H9 (cell line): ENCODE measurements around the gene TRPM8. TPM values are rescaled to one million over a fixed set of nuclear protein-coding genes. Genes with fewer than 3 reads are reported as not detected.
A peak's percentile ranks its signal among the peaks of the same experiment; 100 is the strongest.

Experiments used
- DNase-seq: peaks from one replicate; pipeline ENCODE4 v3.0.0-alpha.2; 2017
- H2AFZ ChIP-seq: one replicate; pipeline ENCODE4 v1.6.1; 2013; ENCODE audit warnings: mild to moderate bottlenecking, low read length, control low read depth, moderate library complexity
- H2AK5ac ChIP-seq: 2 replicates; pipeline ENCODE4 v1.6.1; 2013; ENCODE audit warnings: low read length, control low read depth, mixed read lengths; ENCODE audit not compliant: insufficient read length
- H2BK120ac ChIP-seq: one replicate; pipeline ENCODE4 v1.6.1; 2013; ENCODE audit warnings: low read depth, mild to moderate bottlenecking, low read length, control low read depth, inconsistent platforms; ENCODE audit not compliant: poor library complexity, severe bottlenecking
- H2BK12ac ChIP-seq: 2 replicates; pipeline ENCODE4 v1.6.1; 2013; ENCODE audit warnings: low read length, control low read depth, mixed read lengths, low read depth; ENCODE audit not compliant: insufficient read length
- H2BK15ac ChIP-seq: 2 replicates; pipeline ENCODE4 v1.6.1; 2013; ENCODE audit warnings: low read depth, low read length, control low read depth
- H2BK20ac ChIP-seq: one replicate; pipeline ENCODE4 v1.6.1; 2013; ENCODE audit warnings: low read depth, mild to moderate bottlenecking, low read length, control low read depth, inconsistent platforms; ENCODE audit not compliant: poor library complexity, severe bottlenecking
- H2BK5ac ChIP-seq: 2 replicates; pipeline ENCODE4 v1.6.1; 2013; ENCODE audit warnings: low read length, control low read depth, mixed read lengths; ENCODE audit not compliant: insufficient read length
- H3K14ac ChIP-seq: 2 replicates; pipeline ENCODE4 v1.6.1; 2013; ENCODE audit warnings: low read length, control low read depth; ENCODE audit not compliant: insufficient read depth
- H3K18ac ChIP-seq: 2 replicates; pipeline ENCODE4 v1.6.1; 2013; ENCODE audit warnings: low read depth, mild to moderate bottlenecking, mixed read lengths, low read length, control low read depth; ENCODE audit not compliant: insufficient read length
- H3K23ac ChIP-seq: 2 replicates; pipeline ENCODE4 v1.6.1; 2013; ENCODE audit warnings: low read length, control low read depth, mixed read lengths, low read depth; ENCODE audit not compliant: insufficient read length
- H3K23me2 ChIP-seq: 2 replicates; pipeline ENCODE4 v1.6.1; 2013; ENCODE audit warnings: low read depth, mild to moderate bottlenecking, mixed read lengths, low read length, control low read depth; ENCODE audit not compliant: insufficient read length, poor library complexity, severe bottlenecking
- H3K27ac ChIP-seq: 2 replicates; pipeline ENCODE4 v1.5.1; 2013; ENCODE audit warnings: low read length, control low read depth, mixed read lengths, low read depth; ENCODE audit not compliant: insufficient read length
- H3K27me3 ChIP-seq: 2 replicates; pipeline ENCODE4 v1.6.1; 2013; ENCODE audit warnings: low read length, control low read depth, inconsistent platforms; ENCODE audit not compliant: insufficient read depth
- H3K4ac ChIP-seq: 2 replicates; pipeline ENCODE4 v1.6.1; 2013; ENCODE audit warnings: low read depth, mild to moderate bottlenecking, control low read depth, inconsistent platforms, low read length, moderate library complexity
- H3K4me1 ChIP-seq: 2 replicates; pipeline ENCODE4 v1.6.1; 2013; ENCODE audit warnings: low read length, control low read depth, inconsistent platforms; ENCODE audit not compliant: insufficient read depth
- H3K4me2 ChIP-seq: 2 replicates; pipeline ENCODE4 v1.6.1; 2013; ENCODE audit warnings: low read length, control low read depth, mixed read lengths; ENCODE audit not compliant: insufficient read length, insufficient read depth
- H3K56ac ChIP-seq: 2 replicates; pipeline ENCODE4 v1.6.1; 2013; ENCODE audit warnings: low read depth, mild to moderate bottlenecking, mixed read lengths, low read length, control low read depth; ENCODE audit not compliant: insufficient read length
- H3K79me1 ChIP-seq: 2 replicates; pipeline ENCODE4 v1.6.1; 2013; ENCODE audit warnings: low read depth, mild to moderate bottlenecking, moderate library complexity, low read length, control low read depth, inconsistent platforms; ENCODE audit not compliant: insufficient read depth, poor library complexity, severe bottlenecking
- H3K79me2 ChIP-seq: 2 replicates; pipeline ENCODE4 v1.6.1; 2013; ENCODE audit warnings: low read length, control low read depth, inconsistent platforms; ENCODE audit not compliant: insufficient read depth
- H3K9ac ChIP-seq: 2 replicates; pipeline ENCODE4 v1.6.1; 2013; ENCODE audit warnings: low read length, control low read depth, mixed read lengths; ENCODE audit not compliant: insufficient read length; ENCODE audit errors: extremely low read depth
- H3K9me3 ChIP-seq: one replicate; pipeline ENCODE4 v1.6.1; 2013; ENCODE audit warnings: low read depth, low read length, inconsistent platforms; ENCODE audit not compliant: control insufficient read depth
- H3T11ph ChIP-seq: one replicate; pipeline ENCODE4 v1.6.1; 2013; ENCODE audit warnings: mild to moderate bottlenecking, low read length, control low read depth, inconsistent platforms
- H4K20me1 ChIP-seq: one replicate; pipeline ENCODE4 v1.6.1; 2013; ENCODE audit not compliant: control insufficient read depth, insufficient read length, insufficient read depth
- H4K5ac ChIP-seq: 2 replicates; pipeline ENCODE4 v1.6.1; 2013; ENCODE audit warnings: low read depth, mild to moderate bottlenecking, mixed read lengths, low read length, control low read depth; ENCODE audit not compliant: insufficient read length
- H4K8ac ChIP-seq: replicated peaks from 2 replicates; pipeline ENCODE4 v1.6.1; 2013; ENCODE audit warnings: low read length, control low read depth, mixed read lengths, low read depth; ENCODE audit not compliant: insufficient read length
- H4K91ac ChIP-seq: 2 replicates; pipeline ENCODE4 v1.6.1; 2013; ENCODE audit warnings: low read depth, mild to moderate bottlenecking, moderate library complexity, mixed read lengths, low read length, control low read depth; ENCODE audit not compliant: insufficient read length
- H3K27ac Mint-ChIP-seq, 3 experiments: 2 replicates in 2 of 3; 3 replicates in 1 of 3; pipeline ENCODE4 v1.8.0; 2020 to 2021; ENCODE audit warnings: mixed read lengths in 3 of 3, mild to moderate bottlenecking in 1 of 3, moderate library complexity in 1 of 3
- H3K27me3 Mint-ChIP-seq: 2 replicates; pipeline ENCODE4 v1.8.0; 2021; ENCODE audit warnings: low read depth, mild to moderate bottlenecking, moderate library complexity, mixed read lengths
- H3K36me3 Mint-ChIP-seq, 3 experiments: 2 replicates in 2 of 3; 3 replicates in 1 of 3; pipeline ENCODE4 v1.8.0; 2020 to 2021; ENCODE audit warnings: low read depth in 3 of 3, mixed read lengths in 3 of 3; ENCODE audit not compliant: insufficient read depth in 1 of 3
- H3K4me1 Mint-ChIP-seq, 2 experiments: 2 replicates each; pipeline ENCODE4 v1.8.0; 2020; ENCODE audit warnings: mixed read lengths in 2 of 2
- H3K4me3 Mint-ChIP-seq, 2 experiments: 2 replicates in 1 of 2; 3 replicates in 1 of 2; pipeline ENCODE4 v1.8.0; 2020 to 2021; ENCODE audit warnings: mild to moderate bottlenecking in 2 of 2, mixed read lengths in 2 of 2, moderate library complexity in 1 of 2
- H3K9me3 Mint-ChIP-seq, 2 experiments: 2 replicates in 1 of 2; 3 replicates in 1 of 2; pipeline ENCODE4 v1.8.0; 2020; ENCODE audit warnings: mild to moderate bottlenecking in 2 of 2, mixed read lengths in 2 of 2, moderate library complexity in 1 of 2
- WGBS: extraction: QIAGEN DNeasy Blood & Tissue Kit; methylation state at CpG from one replicate; pipeline ENCODE4 v1.1.7; 2013; ENCODE audit warnings: missing lambda C conversion rate, low lambda C conversion rate, mixed read lengths; ENCODE audit not compliant: insufficient read length; ENCODE audit errors: extremely low coverage; 5-methylcytosine and 5-hydroxymethylcytosine counted together
- total RNA-seq: library from RNA; stranded (reverse); gene quantifications from 2 replicates; pipeline ENCODE4 v1.2.1, GENCODE V29; 2021
- TF ChIP-seq, protein P1 (sequence below): fragments of 200-600 bp; sonication (generic); conservative IDR thresholded peaks from 3 replicates; pipeline ENCODE4 v1.8.0; 2021; ENCODE audit warnings: antibody characterized with exemption, mild to moderate bottlenecking

The TRPM8 gene
- total RNA-seq, 1 experiment from 2014 or later = 0.28 TPM

DNA sequence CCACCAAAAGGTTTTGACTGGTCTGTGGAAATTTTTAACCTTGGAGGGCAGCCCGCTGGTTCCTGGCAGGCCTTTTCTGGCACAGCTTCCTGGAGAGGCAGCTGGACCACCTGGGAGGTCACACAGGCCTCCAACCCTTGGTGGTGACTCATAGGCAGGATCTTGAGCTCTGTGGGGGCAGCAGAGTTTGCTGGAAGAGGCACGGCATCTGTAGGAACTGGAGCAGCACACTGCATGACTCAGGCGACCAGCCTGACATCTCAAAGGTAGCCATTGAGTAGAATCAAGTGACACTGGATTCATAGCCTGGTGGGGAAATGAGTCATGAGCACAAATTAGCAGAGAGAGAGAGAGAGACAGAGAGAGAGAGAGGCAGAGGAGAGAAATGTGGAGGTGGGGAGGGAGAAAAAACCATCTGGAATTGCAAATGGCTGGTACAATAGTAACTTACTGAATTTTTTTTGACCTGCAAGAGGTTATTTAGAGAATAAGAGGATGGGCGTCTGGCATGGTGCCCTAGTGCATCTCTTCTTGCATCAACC lies 57.4 kb downstream of the TRPM8 start:
- Histone ChIP-seq H3K4me2 (no peak overlapping the region), H3K56ac (no peak overlapping the region), H3K23ac (no peak overlapping the region), H3K79me2 (no peaks in the 10 kb centered on the region), H3T11ph (no peak overlapping the region), H2BK20ac (no peak overlapping the region), H2BK5ac (no peak overlapping the region), H3K27ac (no peak overlapping the region), H3K23me2 (no peaks in the 10 kb centered on the region), H3K9me3 (no peaks in the 10 kb centered on the region), H3K14ac (no peak overlapping the region), H3K9ac (no peak overlapping the region), H4K20me1 (no peaks in the 10 kb centered on the region), H3K4ac (no peak overlapping the region), H2AK5ac (no peak overlapping the region), H2BK12ac (no peak overlapping the region), H3K79me1 (no peaks in the 10 kb centered on the region), H3K18ac (no peak overlapping the region), H2BK120ac (no peak overlapping the region), H4K91ac (no peak overlapping the region), H2BK15ac (no peak overlapping the region), H4K8ac (no peak overlapping the region), H4K5ac (no peak overlapping the region), H3K4me1 (no peaks in the 10 kb centered on the region), H3K27me3 (no peaks in the 10 kb centered on the region), H2AFZ (no peak overlapping the region)
- TF ChIP-seq, protein P1, sequence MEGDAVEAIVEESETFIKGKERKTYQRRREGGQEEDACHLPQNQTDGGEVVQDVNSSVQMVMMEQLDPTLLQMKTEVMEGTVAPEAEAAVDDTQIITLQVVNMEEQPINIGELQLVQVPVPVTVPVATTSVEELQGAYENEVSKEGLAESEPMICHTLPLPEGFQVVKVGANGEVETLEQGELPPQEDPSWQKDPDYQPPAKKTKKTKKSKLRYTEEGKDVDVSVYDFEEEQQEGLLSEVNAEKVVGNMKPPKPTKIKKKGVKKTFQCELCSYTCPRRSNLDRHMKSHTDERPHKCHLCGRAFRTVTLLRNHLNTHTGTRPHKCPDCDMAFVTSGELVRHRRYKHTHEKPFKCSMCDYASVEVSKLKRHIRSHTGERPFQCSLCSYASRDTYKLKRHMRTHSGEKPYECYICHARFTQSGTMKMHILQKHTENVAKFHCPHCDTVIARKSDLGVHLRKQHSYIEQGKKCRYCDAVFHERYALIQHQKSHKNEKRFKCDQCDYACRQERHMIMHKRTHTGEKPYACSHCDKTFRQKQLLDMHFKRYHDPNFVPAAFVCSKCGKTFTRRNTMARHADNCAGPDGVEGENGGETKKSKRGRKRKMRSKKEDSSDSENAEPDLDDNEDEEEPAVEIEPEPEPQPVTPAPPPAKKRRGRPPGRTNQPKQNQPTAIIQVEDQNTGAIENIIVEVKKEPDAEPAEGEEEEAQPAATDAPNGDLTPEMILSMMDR = no peak
- Mint-ChIP-seq H3K36me3 (peaks cover 0 to 7% (median 2%) of the 10 kb centered on the region in 3 experiments; a peak in 2 of 7 replicates), H3K9me3 (peaks cover 8 to 11% of the 10 kb centered on the region in 2 experiments; a peak in 3 of 5 replicates), H3K4me3 (no peak overlapping the region), H3K27me3 (peaks cover 6% of the 10 kb centered on the region), H3K4me1 (peaks cover 14 to 15% of the 10 kb centered on the region in 2 experiments), H3K27ac (0 out of 7 replicates have a peak overlapping the region, but pooled peaks of 1 of the 3 experiments have one; percentile 4)
- no peak for DNase-seq
- WGBS = no CpG with 5 or more reads among the region's 4 CpGs
